Measurements from ENCODE around the gene CD47. TPM values are rescaled to one million over a fixed set of nuclear protein-coding genes. Genes with fewer than 3 reads are reported as not detected.

CD47 gene
- total and polyA plus RNA-seq, 7 experiments from 2014 or later: 130 to 232 (median 171) TPM

DNA sequence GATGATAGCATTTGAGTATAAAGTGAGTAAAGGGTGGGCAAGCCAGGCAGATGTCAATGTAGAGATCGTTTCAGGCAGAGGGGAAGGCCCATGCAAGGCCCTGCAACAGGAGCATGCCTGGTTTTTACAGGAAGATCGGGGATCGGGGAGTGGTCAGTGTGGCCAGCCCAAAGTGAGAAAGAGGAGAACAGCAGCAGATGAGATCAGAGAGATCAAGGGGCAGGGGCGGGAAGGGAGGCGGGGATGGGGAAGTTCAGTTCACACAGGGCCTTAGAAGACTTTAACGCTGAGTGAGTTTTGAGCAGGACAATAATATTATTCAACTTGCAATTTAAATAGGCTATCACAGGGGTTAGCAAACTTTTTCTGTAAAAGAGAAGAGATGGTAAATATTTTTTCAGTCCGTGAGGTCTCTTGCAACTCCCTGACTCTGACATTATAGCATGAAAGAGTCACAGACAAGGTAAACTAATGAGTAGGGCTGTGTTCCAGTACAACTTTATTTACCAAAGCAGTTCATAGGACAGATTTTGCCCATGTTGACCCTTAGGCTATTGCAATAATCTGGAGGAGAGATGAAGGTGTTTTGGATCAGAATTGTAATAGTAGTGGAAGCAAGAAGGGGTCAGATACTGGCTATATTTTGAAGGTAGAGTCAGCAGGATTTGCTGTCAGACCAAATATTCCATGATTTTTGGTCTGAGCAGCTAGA lies 12.4 kb upstream of the CD47 start:
- intact Hi-C loops (cut with micrococcal nuclease): no loop called here
- POLR2A ChIA-PET: interaction anchor here (0.7 to 3.0 kb wide), 6 partner anchors 9 to 23 kb away, joined by 3 to 20 read pairs (median 3); no protein-coding TSS in a partner anchor

DNA sequence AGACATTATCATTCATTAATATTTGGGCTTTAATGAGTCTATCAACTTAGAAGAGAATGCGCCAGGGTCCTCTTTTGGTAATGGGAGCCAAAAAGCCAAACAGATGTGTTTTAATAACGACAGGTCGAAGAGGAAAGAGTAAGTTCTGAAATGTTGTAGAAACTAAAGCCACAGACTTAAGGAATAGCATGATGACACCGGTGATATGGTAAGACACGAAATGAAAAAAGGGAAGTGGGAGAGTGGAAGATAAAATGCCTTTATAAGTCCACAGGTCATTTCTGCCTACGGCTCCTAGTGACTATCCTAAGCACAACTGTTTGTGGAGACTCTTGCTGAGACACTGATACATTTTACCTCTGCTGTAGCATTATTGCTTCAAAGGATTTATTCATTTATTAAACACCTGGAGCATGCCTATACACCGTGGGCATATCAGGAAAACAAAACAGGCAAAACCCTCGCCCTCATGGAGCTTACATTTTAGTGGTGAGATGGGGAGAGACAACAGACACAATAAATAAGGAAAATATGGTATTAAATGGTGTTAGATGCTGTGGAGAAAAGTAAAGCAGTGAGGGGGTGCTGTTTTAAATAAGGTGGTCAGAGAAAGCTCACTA lies 11.7 kb upstream of the CD47 start:
- H3K4me1 ChIP-seq (ENCODE audit: control insufficient read depth in 2 of 2, insufficient read depth in 2 of 2, low read length in 2 of 2): peaks cover 16 to 30% of the 10 kb centered on the region in 2 donors
- intact Hi-C loops (cut with micrococcal nuclease): no loop called here
- H3K9me3 Mint-ChIP-seq: peaks cover 0 to 2% (median 0%) of the 10 kb centered on the region in 11 donors
- no peak overlapping the region for H3K27ac ChIP-seq (ENCODE audit: low read depth, low read length)
- H3K36me3 Mint-ChIP-seq: peaks cover 0 to 3% (median 0%) of the 10 kb centered on the region in 5 donors
- ChIA-PET CTCF (no interaction called here), POLR2A (interaction anchor here (0.7 to 3.0 kb wide), 4 partner anchors 8 to 23 kb away, joined by 3 to 20 read pairs (median 6); no protein-coding TSS in a partner anchor)
- no peak overlapping the region for H3K4me3 ChIP-seq (ENCODE audit: low read length)
- H3K27ac Mint-ChIP-seq: peak overlapping the region in 5 of 9 donors; percentile 6 to 85 (median 60)
- H3K27me3 ChIP-seq (ENCODE audit: control insufficient read depth in 2 of 2, insufficient read depth in 2 of 2, low read length in 2 of 2): no peaks in the 10 kb centered on the region
- peaks cover 21 to 69% (median 56%) of the 10 kb centered on the region in 7 donors for H3K4me1 Mint-ChIP-seq
- no peaks in the 10 kb centered on the region for H3K9me3 ChIP-seq (ENCODE audit: control insufficient read depth in 2 of 3, low read length in 3 of 3)
- DNase-seq: no peak
- peaks cover 0 to 23% (median 0%) of the 10 kb centered on the region in 5 donors for H3K27me3 Mint-ChIP-seq
- peak; percentile 25 for ATAC-seq
- no peaks in the 10 kb centered on the region for H3K36me3 ChIP-seq (ENCODE audit: control insufficient read depth in 2 of 3, insufficient read depth in 3 of 3, low read length in 3 of 3)
- H3K4me3 Mint-ChIP-seq: no peak overlapping the region

More for the DNA sequence above, 12.4 kb upstream of the CD47 start:
- DNase-seq (no peak), ATAC-seq (no peak)
- Histone ChIP-seq H3K9me3 (ENCODE audit: control insufficient read depth in 2 of 3, low read length in 3 of 3) (no peaks in the 10 kb centered on the region), H3K36me3 (ENCODE audit: control insufficient read depth in 2 of 3, insufficient read depth in 3 of 3, low read length in 3 of 3) (no peaks in the 10 kb centered on the region), H3K27ac (ENCODE audit: low read depth, low read length) (no peak overlapping the region), H3K4me1 (ENCODE audit: control insufficient read depth in 2 of 2, insufficient read depth in 2 of 2, low read length in 2 of 2) (peaks cover 16 to 30% of the 10 kb centered on the region in 2 donors), H3K27me3 (ENCODE audit: control insufficient read depth in 2 of 2, insufficient read depth in 2 of 2, low read length in 2 of 2) (no peaks in the 10 kb centered on the region), H3K4me3 (ENCODE audit: low read length) (no peak overlapping the region)
- Mint-ChIP-seq H3K36me3 (peaks cover 0 to 4% (median 0%) of the 10 kb centered on the region in 5 donors), H3K27me3 (peaks cover 0 to 24% (median 0%) of the 10 kb centered on the region in 5 donors), H3K27ac (peak overlapping the region in 4 of 9 donors; percentile 6 to 85 (median 53)), H3K4me1 (peaks cover 25 to 67% (median 56%) of the 10 kb centered on the region in 7 donors), H3K4me3 (no peak overlapping the region), H3K9me3 (peaks cover 0 to 2% (median 0%) of the 10 kb centered on the region in 11 donors)
- CTCF ChIA-PET: no interaction called here

DNA sequence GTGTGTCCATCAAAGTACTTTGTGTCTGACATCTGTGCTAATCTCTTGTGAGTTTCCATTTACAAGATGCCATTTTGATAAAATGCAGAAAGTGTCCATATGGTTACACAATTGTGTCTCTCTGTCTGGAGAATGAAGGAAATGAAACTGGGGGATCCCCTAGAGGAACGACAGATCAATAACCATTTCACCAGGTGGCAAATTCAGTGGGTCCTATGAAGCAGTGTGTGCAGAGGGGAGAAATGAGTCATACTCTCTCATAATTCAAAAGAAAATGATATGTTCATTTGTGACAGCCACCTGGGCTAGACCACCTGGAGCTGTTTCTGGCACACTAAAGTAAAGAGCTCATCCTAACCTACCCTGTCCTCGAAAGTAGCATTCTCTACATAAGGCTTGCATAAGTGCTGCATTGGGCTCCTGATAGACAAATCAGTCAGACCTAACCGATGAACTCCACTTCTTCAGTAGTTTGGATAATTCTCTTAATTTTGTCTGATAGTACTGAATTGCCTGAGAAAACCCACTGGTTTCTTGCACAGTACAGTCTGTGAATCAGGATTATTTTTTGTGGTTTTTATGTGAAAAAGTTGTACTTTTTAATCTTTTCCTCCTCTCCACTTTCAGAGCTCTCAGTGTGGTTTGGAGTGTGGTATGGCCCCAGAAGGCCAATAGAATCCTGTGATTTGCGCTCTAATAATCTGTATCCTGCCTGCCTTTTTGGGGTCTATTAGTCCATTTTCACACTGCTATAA lies 10.3 kb upstream of the CD47 start:
- H3K4me1 Mint-ChIP-seq: peaks cover 28 to 77% (median 64%) of the 10 kb centered on the region in 7 donors
- POLR2A ChIA-PET: interaction anchor here (0.9 to 3.0 kb wide), 6 partner anchors 9 to 24 kb away, joined by 3 to 20 read pairs (median 5); no protein-coding TSS in a partner anchor
- H3K4me3 ChIP-seq (ENCODE audit: low read length): no peak overlapping the region

DNA sequence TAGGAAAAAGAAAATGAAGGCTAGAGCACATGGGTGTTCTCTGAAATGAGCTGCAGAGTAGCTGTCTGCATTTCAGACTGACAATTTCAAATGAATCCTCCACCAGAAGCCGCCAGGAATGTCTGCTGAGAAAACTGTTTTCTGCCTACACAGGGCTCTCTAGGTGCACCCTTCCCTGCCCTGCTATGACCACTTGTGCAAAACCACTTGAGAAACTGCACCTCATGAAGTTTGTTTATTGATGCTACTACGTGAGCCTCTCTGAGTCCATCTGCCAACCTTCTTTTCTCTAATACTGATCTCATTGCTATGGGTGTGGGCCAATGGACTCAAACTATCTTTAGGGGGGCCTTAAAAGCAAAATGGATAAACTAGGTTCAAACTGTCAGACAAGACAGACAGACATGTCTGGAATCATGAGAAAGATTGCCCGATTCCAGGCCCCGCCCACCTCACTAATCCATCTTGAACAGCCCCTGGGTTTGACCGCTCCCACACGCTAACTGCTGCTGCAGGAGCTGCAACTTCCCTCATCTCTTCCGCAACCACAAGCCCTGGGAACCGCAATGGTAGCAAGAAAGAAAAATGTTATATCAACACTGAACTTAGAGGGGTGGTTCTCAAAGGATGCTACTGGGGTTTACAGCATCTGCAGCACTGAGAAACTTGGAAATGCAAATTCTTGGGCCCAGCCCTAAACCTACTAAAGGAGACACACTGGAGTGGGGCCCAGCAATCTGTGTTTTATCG lies 9.0 kb upstream of the CD47 start:
- ATAC-seq (peak; percentile 60), DNase-seq (peak in 6 of 9 donors; percentile 10 to 56 (median 30))
- Mint-ChIP-seq H3K4me1 (peaks cover 31 to 89% (median 68%) of the 10 kb centered on the region in 7 donors), H3K27ac (peak overlapping the region; percentile 38 to 85 (median 80)), H3K27me3 (peaks cover 0 to 14% (median 0%) of the 10 kb centered on the region in 5 donors), H3K36me3 (no peaks in the 10 kb centered on the region), H3K4me3 (peak overlapping the region; percentile 13 to 79 (median 35)), H3K9me3 (peaks cover 0 to 2% (median 0%) of the 10 kb centered on the region in 11 donors)
- Histone ChIP-seq H3K9me3 (ENCODE audit: control insufficient read depth in 2 of 3, low read length in 3 of 3) (no peaks in the 10 kb centered on the region), H3K4me3 (ENCODE audit: low read length) (no peak overlapping the region), H3K27ac (ENCODE audit: low read depth, low read length) (peak overlapping the region; percentile 49), H3K27me3 (ENCODE audit: control insufficient read depth in 2 of 2, insufficient read depth in 2 of 2, low read length in 2 of 2) (no peaks in the 10 kb centered on the region), H3K4me1 (ENCODE audit: control insufficient read depth in 2 of 2, insufficient read depth in 2 of 2, low read length in 2 of 2) (peaks cover 16 to 35% of the 10 kb centered on the region in 2 donors), H3K36me3 (ENCODE audit: control insufficient read depth in 2 of 3, insufficient read depth in 3 of 3, low read length in 3 of 3) (no peaks in the 10 kb centered on the region)
- ChIA-PET POLR2A (interaction anchor here (0.6 to 1.6 kb wide), 5 partner anchors 8 to 24 kb away, joined by 3 to 5 read pairs (median 3); partner anchors contain the start of gene CD47), CTCF (no interaction called here)
- intact Hi-C loops (cut with micrococcal nuclease): loop anchor here (1.0 kb wide), 1 partner anchor 9 kb away; the partner anchor contains the start of gene CD47 (in 2 of the 2)

More for the DNA sequence above, 10.3 kb upstream of the CD47 start:
- DNase-seq: peak in 2 of 9 donors; percentile 27 to 74
- peak; percentile 72 for ATAC-seq
- H3K4me1 ChIP-seq (ENCODE audit: control insufficient read depth in 2 of 2, insufficient read depth in 2 of 2, low read length in 2 of 2): peaks cover 16 to 33% of the 10 kb centered on the region in 2 donors
- H3K36me3 ChIP-seq (ENCODE audit: control insufficient read depth in 2 of 3, insufficient read depth in 3 of 3, low read length in 3 of 3): no peaks in the 10 kb centered on the region
- peak overlapping the region; percentile 49 for H3K27ac ChIP-seq (ENCODE audit: low read depth, low read length)
- CTCF ChIA-PET: interaction anchor here (0.9 kb wide), 1 partner anchor 37 kb away, joined by 3 read pairs; no protein-coding TSS in a partner anchor
- H3K9me3 Mint-ChIP-seq: peaks cover 0 to 2% (median 0%) of the 10 kb centered on the region in 11 donors
- no peaks in the 10 kb centered on the region for H3K9me3 ChIP-seq (ENCODE audit: control insufficient read depth in 2 of 3, low read length in 3 of 3)
- intact Hi-C loops (cut with micrococcal nuclease): loop anchor here (1.0 kb wide), 2 partner anchors 10 to 23 kb away; partner anchors contain the start of gene CD47 (in 2 of the 2)
- peaks cover 0 to 2% (median 0%) of the 10 kb centered on the region in 5 donors for H3K36me3 Mint-ChIP-seq
- H3K27me3 Mint-ChIP-seq: peaks cover 0 to 22% (median 0%) of the 10 kb centered on the region in 5 donors
- no peaks in the 10 kb centered on the region for H3K27me3 ChIP-seq (ENCODE audit: control insufficient read depth in 2 of 2, insufficient read depth in 2 of 2, low read length in 2 of 2)
- peak overlapping the region; percentile 21 to 85 (median 80) for H3K27ac Mint-ChIP-seq
- H3K4me3 Mint-ChIP-seq: peak overlapping the region in 9 of 10 donors; percentile 15 to 79 (median 49)

DNA sequence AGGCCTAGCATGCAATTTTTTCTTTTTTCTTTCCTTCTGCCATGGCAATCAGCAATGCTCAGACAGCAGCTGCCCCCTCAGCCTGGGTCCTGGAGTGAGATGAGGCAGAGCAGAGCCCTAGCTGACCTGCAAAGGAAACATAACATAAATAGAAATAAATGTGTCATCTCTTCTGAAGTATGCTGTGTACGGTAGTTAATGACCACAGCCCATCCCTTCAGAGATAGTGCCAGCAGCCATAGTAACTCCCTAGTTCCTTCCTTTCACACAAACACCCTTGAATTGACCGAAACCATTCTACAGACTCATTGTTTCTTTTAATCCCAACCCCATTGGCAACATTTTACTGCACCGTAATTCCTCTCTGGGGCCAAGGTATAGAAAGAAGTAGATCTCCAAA lies 8.4 kb upstream of the CD47 start:
- peak; percentile 35 for ATAC-seq
- CTCF ChIA-PET: no interaction called here
- intact Hi-C loops (cut with micrococcal nuclease): no loop called here

More for the DNA sequence above, 8.4 kb upstream of the CD47 start:
- Mint-ChIP-seq H3K27me3 (peaks cover 0 to 14% (median 0%) of the 10 kb centered on the region in 5 donors), H3K4me1 (peaks cover 33 to 93% (median 71%) of the 10 kb centered on the region in 7 donors), H3K9me3 (peaks cover 0 to 4% (median 0%) of the 10 kb centered on the region in 11 donors), H3K27ac (peak overlapping the region in 8 of 9 donors; percentile 27 to 85 (median 80)), H3K36me3 (no peaks in the 10 kb centered on the region), H3K4me3 (peak overlapping the region in 5 of 10 donors; percentile 12 to 53 (median 14))
- DNase-seq: no peak
- Histone ChIP-seq H3K36me3 (ENCODE audit: control insufficient read depth in 2 of 3, insufficient read depth in 3 of 3, low read length in 3 of 3) (no peaks in the 10 kb centered on the region), H3K27ac (ENCODE audit: low read depth, low read length) (no peak overlapping the region), H3K27me3 (ENCODE audit: control insufficient read depth in 2 of 2, insufficient read depth in 2 of 2, low read length in 2 of 2) (no peaks in the 10 kb centered on the region), H3K9me3 (ENCODE audit: control insufficient read depth in 2 of 3, low read length in 3 of 3) (no peaks in the 10 kb centered on the region), H3K4me3 (ENCODE audit: low read length) (no peak overlapping the region), H3K4me1 (ENCODE audit: control insufficient read depth in 2 of 2, insufficient read depth in 2 of 2, low read length in 2 of 2) (peaks cover 16 to 35% of the 10 kb centered on the region in 2 donors)
- POLR2A ChIA-PET: interaction anchor here (0.9 kb wide), 1 partner anchor 8 kb away, joined by 3 read pairs; no protein-coding TSS in a partner anchor
